ENCODE measurements around the gene BAZ1B.

GRCh38 chr7:73539709-73540108 lies 17.6 kb upstream of the BAZ1B start:
- no peak for TF ChIP-seq CTCF (IDR thresholded peaks at IDR 0.05; ENCODE audit: poor library complexity, severe bottlenecking)
- TF ChIP-seq EZH2 (IDR thresholded peaks at IDR 0.05; ENCODE audit: borderline replicate concordance, insufficient read depth, low read length, poor library complexity, severe bottlenecking) = no peak
- TF ChIP-seq SMC3 (conservative IDR thresholded peaks at IDR 0.05; ENCODE audit: poor library complexity) = no peak
